ENCODE measurements around the gene ACTL6B.

The ACTL6B gene

GRCh38 chr7:100600730-100601038 lies 55.6 kb downstream of the ACTL6B start:
- DNase-seq (ENCODE audit: low read depth in 2 of 2) = no peak

DNA sequence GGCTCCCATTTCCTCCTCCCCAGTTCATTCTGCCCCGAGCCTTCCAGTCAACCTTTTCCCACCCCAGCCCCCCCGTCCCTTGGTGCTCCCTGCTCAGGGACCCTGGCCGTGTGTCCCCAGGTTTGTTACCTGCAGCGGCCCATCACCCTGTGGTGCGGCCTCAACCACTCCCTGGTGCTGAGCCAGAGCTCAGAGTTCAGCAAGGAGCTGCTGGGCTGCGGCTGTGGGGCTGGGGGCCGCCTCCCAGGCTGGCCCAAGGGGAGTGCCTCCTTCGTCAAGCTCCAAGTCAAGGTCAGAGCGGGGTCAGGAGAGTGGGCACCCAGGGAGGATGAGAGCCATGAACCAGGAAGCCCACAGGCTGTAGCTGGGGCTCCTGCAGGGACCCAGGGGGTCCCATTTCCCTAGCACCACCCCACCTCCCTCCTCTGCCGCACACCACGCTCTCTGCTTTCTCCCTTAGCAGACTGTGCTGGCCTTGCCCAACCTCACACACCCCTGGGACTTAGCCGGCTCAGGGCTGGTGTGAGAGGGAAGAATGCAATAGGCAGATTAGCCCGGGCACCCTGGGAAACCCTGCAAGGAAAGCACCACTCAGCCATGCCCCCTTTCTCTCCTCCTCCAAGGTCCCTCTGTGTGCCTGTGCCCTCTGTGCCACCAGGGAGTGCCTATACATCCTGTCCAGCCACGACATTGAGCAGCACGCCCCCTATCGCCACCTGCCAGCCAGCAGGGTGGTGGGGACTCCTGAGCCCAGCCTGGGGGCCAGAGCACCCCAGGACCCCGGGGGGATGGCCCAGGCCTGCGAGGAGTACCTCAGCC lies 56.1 kb downstream of the ACTL6B start:
- DNase-seq (ENCODE audit: low read depth in 2 of 2) = no peak

GRCh38 chr7:100598425-100598824 lies 57.8 kb downstream of the ACTL6B start:
- no peak for DNase-seq (ENCODE audit: low read depth in 2 of 2)

DNA sequence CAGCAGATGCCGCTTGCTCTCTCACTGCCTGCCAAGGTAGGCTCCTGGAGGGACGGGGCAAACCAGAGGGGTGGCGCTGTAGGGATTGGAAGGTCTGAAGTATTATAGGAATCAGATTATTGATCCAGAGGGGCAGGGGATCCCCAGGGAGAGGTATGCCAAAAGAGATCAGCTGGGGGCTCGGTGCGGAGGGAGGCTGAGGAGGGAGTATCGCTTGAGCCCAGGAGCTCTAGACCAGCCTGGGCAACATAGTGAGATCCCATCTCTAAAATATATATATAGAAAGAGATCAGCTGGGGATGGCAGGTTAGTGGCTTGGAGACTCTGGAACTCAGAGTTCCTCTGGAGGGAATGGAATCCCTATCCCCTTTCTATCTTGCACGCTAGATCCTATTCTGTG lies 61.1 kb downstream of the ACTL6B start:
- no peak for DNase-seq (ENCODE audit: low read depth in 2 of 2)

Measured in activated CD4-positive, alpha-beta T cell treated with anti-CD3 and anti-CD28 coated beads for 24 hours (primary cell).